HG03342 (cell line): ENCODE data around the gene TSPO2.

Experiments used
- ATAC-seq: cut with Tn5 transposase; IDR thresholded peaks from one replicate; pipeline ENCODE4 v1.9.1; 2021; ENCODE audit warnings: mild to moderate bottlenecking, moderate library complexity; ENCODE audit not compliant: unreplicated experiment

TSPO2 gene

GRCh38 chr6:41074692-41075436, 32.6 kb downstream of the TSPO2 start:
- ATAC-seq: no peak

DNA sequence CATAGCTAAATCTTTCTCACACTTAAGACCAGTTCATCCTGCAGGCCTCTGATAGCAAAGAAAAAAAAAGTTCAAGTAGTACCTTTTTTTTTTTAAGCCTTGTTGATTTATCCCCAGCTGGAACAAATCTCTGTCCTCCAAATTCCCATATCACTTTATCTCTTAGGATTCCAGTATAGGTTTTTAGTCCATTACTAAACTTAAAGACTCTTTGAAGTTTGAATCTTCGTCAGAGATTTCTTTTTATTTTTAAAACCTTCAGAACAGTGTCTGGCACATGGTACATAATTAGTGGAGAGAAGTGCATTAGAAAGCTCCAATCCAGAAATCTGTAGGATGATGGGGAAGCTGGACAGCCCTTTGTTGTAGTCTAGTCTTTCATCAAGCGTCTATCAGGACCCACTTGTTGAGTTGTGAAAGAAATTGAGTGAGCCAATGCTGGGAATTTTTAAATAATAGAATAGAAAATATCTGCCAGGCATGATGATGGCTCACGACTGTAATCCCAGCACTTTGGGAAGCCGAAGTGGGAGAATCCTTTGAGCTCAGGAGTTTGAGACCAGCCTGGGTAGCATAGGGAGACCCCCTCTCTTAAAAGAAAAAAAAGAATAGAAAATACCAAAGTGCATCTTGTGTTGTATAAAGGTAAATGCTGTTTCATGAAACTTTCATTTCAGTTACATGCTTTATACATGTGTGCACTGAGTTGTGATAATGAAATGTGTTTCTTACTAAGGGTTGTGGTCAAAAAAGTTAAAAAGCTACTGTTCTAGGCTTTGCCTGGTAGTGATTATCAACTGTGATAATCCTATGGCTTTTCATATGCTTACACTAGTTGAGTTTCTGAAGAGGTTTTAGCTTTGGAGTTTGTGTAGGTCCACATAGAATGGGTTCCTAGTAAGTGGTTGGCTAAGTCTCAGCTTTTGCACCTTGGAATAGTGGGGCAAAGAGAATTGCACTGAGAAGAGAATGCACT, 33.7 kb downstream of the TSPO2 start:
- ATAC-seq: no peak

GRCh38 chr6:41077536-41077935, 35.3 kb downstream of the TSPO2 start:
- no peak for ATAC-seq

GRCh38 chr6:41078101-41078500, 35.8 kb downstream of the TSPO2 start:
- no peak for ATAC-seq

DNA sequence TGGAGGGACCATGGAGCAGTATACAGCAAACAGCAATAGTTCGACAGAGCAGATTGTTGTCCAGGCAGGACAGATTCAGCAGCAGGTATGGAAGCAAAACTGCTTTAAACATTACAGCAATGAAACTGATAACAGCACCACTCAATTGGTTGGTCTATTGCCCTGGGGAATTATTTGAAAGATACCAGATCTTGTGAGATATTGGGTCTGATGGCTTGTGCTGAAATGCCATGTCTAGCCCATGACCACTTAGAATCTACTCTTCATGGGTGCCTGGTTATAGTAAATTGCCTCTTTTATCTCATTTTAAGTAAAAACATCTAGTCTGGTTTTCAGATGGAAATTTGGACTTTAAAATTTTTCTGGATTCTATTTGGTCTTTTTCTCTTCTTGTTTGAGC, 36.8 kb downstream of the TSPO2 start:
- no peak for ATAC-seq

- no peak for ATAC-seq
Measured at GRCh38 chr6:41080621-41081020, 38.4 kb downstream of the TSPO2 start.

- no peak for ATAC-seq
Measured at GRCh38 chr6:41083072-41083471, 40.8 kb downstream of the TSPO2 start.

DNA sequence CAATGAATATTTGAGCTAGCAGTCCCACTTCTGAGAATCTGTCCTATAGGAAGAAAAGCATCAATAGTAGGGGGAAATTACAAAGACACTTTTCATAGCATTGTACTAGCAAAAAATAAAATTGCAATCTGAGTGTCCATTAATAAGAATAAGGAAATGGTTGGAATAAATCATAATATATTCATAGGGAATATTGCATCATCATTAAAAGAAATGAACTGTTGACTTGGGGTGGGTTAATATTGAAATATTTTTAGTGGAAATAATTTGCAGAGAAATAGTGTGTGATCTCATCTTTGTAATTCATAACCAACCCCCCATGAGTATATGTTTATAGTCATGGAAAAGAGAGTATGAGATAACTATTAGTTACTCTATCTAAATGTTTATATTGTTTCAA, 42.9 kb downstream of the TSPO2 start:
- no peak for ATAC-seq

DNA sequence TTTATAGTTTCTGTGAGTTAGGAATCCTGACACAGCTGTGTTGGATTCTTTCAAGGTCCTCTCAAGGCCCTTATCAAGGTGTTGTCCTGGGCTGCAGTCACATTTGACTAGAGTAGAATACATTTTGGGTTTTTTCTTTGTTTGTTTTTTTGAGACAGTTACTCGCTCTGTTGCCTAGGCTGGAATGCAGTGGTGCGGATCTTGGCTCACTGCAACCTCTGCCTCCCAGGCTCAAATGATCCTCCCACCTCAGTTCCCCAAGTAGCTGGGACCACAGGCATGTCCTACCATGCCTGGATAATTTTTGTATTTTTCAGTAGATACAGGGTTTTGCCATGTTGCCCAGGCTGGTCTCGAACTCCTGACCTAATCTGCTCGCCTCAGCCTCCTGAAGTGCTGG, 46.2 kb downstream of the TSPO2 start:
- ATAC-seq: no peak

GRCh38 chr6:41090841-41091761, 48.8 kb downstream of the TSPO2 start:
- ATAC-seq: no peak

- ATAC-seq: no peak
Measured at GRCh38 chr6:41092421-41093140, 50.3 kb downstream of the TSPO2 start.

GRCh38 chr6:41093729-41094128, 51.5 kb downstream of the TSPO2 start:
- no peak for ATAC-seq
